Brain pericyte (primary cell): ENCODE measurements around the gene PPP1CC.
"Not testable (repeated sequence)": the region's sequence is repeated elsewhere in the genome, so short reads cannot be mapped to it uniquely, and the experiment has no call there.

Source experiments
- DNase-seq: peaks from one replicate; pipeline ENCODE4 v3.0.0-alpha.2; 2012; ENCODE audit warnings: low read depth, low spot score

PPP1CC gene

DNA sequence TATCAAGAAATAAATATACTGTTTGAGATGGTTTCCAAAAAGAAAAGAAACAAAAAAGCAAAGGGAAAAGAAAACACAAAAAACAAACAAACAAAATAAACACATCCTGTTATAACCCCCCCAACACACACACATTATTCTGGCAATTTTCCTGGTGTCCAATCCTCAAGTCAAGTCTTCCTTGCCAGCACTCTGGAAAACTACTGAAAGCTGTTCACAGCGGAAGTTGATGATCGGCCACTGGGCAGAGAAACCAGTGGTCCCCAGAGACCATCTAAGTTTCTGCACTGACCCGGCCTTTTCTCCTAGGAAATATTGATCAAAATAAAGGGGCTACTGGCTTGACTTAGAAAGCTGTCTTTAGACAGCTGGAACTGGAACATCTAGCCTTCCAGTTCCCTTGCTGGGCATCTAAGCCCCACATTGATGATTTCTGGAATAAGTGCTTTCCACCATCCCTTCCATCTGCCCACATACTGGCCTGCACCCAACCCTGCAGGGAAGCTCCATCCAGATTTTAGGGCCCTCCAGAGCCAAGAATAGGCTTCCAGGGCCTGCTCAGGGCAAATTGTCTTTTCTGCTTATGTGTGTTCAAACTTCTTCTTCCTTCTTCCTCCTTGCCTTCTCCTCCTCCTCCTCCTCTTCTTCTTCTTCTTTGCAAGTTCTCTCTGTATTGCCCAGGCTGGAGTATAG, 11.6 kb upstream of the PPP1CC start:
- no peak for DNase-seq

DNA sequence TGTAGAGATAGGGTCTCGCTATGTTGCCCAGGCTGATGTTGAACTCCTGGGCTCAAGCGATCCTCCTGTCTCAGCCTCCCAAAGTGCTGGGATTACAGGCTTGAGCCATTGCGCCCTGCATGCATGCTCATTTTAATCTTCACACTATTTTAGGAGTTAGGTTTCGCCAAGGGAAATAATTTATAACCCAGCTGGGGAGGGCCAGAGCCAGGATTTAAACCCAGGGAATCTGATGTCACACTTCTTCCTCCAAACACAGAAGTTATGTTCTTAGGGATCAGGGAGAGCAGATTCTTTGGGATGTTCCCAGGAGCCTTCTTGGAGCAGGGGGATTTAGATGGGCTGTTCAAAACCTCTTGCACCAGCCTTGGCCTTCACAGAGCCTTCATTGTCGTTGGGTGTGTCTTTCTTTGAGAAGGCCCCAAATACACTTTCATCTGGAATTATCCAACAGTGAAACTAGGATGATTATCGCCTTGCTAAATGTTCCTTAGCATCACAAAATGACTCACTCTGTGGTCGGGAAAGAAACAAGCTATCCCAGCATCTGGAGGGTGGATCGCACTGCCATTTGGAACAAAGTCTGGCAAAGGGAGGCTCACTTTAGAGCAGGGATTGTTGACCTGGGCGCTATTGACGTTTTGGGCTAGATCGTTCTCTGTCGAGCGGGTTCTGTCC, 8.2 kb upstream of the PPP1CC start:
- no peak for DNase-seq

DNA sequence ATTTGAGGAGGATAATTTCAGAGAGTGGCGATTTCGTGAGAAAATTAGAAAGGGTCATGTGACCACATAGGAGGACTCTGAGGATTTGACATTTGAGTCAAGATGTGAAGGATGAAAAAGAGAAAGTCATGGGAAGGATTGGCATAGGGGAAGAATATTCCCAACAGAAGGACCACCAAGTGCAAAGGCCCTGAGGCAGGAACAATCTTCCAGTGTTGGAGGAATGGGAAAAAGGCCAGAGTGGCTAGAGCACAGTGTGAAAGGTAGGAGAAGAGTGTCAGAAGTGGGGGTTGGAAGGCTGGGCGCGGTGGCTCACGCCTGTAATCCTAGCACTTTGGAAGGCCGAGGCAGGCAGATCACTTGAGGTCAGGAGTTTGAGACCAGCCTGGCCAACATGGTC, 3.9 kb upstream of the PPP1CC start:
- DNase-seq = no peak

DNA sequence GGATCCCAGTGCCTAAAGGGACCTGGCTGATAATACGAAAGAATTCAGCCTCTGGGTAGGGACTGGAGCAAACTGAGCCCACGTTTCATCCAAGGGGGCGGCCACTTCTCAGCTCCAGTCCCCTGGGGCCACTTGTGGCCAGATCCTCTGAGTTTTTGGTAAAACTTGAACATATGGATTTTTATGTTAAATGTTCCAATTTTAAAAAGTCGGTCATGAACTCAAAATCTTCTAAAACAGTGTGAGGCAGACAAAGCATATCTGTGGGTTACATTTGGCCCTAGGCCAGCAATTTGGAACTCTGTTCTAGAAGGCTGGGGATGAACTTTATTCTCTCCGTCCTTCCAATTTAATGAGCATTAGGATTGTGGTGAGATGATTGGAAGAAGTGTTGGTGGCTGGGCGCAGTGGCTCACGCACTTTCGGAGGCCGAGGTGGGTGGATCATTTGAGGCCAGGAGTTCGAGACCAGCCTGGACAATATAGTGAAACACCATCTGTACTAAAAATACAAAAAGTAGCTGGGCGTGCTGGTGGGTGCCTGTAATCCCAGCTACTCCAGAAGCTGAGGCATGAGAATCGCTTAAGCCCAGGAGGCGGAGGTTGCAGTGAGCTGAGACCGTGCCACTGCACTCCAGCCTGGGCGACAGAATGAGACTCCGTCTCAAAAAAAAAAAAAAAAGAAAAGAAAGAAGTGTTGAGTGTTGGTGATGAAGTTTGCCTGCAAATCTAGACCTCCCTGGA, 3.0 kb upstream of the PPP1CC start:
- DNase-seq = no peak

DNA sequence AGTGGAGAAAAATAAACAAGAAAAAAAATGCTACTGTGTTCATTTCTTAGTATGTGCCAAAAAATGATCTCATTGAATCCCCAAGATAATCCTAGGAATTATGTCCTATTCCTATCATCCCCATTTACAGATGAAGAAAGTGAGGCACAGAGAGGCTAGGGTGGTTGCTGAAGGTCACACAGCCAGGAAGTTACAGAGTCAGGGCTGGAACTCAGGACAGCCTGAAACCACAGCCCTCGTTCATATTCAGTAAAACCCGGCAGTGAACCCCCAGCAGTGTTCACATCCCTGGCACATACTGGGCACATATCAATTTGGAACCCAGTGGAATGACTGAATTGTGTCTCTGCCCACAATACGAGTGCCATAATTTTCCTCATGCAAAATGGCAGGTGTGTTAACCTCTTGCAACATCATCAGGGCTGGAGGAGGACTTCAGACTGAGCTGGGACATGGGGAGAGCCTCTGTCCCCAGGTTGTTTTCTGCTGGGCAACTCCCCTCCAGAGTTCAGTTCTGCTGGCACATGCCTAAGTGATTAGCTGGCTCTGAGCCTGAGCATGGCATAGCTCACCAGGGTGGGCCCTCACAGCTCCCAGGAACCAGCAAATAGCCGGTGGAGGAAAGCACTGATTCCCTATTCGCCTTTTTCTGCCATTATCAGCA, 2.0 kb upstream of the PPP1CC start:
- DNase-seq = no peak

DNA sequence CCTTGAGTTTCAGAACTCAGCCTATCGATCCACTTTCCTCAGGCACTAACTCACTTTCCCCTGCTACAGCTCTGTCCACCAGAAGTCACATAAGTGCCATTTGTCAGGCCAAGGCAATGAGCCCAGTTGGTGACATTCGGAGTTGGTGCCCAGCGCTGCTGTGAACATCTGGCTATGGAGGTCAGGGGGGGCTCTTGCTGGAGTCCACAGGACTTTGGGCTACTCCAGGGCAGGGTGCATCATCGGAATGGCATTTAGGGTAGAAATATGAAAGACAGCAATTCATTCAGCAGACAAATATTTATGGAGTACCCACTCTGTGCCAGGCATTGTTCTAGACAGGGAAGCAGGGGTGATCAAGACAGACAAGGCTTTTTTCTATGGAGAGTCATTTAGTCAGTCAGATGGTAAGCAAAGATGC, 1.5 kb upstream of the PPP1CC start:
- no peak for DNase-seq

DNA sequence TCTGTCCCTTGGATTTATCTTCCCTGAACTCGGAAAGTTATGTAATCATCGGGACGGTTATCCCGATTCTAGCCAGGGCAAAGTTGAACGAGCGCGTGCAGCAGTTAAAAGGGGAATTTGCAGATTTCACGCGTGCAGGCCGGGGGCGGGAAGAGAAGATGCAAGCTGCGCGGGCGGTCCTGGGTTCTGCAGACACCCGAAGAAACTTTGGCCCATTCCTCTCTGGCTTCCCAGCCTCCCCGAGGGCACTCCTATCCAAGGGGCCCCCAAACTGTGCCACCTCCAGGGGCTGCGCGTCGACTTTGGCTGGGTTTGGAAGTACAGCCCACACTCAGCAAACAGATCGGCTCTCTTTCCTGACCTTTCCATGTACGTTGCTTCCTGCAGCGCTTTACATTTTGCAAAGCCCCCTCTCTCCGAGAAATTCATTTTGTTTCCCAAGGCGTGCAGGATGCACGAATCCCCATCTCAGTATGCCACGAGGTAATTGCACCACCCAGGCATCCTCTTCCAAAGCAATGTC, 941 bp upstream of the PPP1CC start:
- DNase-seq = no peak

DNA sequence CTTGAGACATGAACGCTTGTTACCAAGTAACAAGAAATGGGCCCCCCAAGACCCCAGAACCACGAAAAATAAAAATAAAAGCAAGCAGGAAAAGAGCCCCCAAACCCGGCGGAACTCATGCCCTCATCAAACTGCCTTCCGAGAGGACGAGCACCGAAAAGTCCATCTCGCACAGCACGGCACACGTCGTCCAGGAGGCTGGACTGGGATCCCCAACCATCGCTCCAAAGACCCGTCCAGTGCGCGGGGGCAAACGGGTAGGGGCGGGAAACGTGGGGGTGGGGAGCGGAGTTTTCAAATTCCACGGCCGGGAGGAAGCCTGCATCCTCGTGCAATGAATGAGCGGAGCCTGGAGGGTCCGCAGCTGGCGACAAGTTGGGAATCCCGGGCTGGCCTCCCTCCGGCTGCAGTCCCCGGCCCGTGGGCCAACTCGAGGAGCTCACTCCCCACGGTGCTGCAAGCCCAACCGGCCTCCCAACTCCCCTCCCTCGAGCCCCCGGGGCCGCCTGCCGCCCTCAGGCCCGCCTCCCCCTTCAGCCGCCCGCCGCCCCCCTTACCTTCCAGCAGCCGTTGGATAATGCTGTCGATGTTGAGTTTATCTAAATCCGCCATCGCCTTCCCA, 484 bp downstream of the PPP1CC start:
- no peak for DNase-seq

DNA sequence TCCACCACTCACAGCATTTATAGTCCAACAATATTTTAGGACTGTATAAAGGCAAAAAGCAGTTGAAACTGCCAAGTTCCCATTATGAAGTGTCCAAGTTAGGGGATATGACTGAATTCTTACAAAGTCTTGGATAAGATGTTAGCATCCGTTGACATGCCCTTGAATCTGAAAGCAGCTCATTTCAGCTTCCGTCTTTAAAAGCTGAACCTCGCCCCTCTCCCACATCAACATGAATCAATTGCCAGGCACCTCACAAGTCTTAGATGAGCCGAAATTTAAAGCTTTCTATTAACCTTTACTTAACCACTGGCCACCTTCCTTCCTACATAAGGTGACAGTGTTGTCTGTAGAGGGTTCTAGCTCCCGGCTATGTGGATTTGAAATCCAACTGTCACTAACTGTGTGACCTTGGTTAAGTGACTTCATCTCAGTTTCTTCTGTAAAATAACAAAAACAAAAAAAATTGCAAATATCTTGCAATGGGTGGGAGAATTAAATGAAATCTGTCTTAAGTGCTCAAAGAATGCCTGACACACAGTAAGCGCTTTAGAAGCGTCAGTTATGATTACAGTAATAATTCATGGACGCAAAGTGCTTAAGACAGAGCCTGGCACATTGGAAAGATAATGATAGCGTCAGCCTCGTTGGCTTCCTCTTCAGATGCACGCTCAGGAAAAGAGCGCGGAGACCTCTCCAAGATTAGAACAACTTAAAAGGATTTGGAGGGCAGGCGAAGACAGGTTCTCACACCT, 1.2 kb downstream of the PPP1CC start:
- no peak for DNase-seq

DNA sequence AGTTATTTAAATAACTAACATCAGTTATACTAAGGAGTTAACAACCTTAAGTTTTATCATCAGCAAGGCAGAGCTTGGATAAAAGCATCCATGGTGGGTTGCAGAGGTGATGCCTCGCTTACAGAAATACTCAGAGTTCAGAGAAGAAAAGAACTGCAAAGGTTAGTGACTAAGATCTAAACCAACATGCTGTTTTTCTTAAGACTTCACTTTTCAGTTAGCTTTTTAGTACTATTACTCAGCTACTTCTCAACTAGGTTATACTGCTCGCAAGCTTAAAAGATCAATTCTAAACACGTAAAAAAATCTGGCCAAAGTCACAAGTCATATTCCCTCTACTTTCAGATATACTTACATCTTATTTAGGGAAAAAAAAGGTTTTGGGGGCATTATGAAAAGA, 2.8 kb downstream of the PPP1CC start:
- no peak for DNase-seq

DNA sequence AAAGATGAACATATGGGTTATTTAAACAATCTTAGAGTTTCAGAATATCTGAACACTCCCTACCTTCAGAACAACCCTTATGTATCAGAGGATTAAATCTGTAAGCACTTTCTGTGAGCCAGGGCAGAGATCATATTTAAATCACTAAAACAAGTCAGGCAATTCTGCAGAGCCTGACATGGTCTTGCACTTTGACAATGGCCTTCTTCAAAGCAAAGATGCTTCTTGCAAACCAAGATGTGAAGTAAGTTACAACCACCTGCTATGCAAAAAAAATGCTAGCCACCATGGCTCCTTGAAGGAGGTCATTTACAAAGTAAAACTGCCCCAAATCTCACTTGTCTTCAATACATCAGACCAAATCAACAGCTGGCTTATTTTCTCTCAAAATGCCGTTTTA, 3.2 kb downstream of the PPP1CC start:
- no peak for DNase-seq

DNA sequence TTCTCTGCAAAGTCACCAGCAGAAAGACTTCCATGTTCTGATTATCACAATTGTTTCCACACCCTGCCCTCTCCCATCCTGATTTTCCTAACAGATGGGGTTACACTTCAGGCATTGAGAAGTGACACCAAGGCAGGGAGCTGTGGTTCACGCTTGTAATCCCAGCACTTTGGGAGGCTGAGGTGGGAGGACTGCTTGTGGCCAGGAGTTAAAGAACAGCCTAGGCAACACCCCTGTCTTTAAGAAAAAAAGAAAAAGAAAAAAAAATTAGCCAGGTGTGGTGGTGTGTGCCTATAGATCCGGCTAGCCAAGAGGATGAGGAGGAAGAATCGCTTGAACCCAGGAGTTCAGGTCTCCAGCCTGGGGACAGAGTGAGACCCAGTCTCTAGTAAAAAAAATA, 5.2 kb downstream of the PPP1CC start:
- DNase-seq = no peak

DNA sequence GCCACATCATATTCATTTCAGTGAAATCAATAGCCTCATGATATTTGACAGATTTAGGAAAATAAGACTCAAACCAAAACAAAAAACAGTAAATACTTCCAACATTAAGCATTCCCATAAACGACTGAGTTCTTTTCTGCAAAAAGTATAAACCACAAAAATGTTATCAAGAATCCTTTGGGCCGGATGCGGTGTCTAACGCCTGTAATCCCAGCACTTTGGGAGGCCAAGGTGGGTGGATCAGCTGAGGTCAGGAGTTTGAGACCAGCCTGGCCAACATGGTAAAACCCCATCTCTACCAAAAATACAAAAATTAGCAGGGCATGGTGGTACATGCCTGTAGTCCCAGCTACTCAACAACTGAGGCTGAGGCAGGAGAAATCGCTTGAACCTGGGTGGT, 5.7 kb downstream of the PPP1CC start:
- not testable (repeated sequence) for DNase-seq

DNA sequence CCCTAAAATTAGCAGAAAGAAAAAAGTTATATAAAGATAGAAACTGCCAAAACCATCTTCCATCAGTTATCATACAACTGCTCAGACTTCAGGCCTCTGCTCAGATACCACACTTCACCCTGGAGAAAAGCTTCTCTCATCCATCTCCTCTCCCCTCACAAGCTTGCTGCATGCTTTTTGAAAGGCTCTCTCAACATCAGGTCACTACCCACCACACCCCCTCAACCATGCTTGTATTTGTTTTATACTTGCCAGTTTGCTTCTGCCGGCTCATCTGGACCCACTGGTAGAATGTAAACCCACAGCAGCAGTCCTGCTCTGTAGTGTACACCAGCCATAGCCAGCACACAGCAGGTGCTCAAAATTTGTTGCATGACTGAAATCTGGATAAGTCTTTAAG, 8.8 kb downstream of the PPP1CC start:
- no peak for DNase-seq

DNA sequence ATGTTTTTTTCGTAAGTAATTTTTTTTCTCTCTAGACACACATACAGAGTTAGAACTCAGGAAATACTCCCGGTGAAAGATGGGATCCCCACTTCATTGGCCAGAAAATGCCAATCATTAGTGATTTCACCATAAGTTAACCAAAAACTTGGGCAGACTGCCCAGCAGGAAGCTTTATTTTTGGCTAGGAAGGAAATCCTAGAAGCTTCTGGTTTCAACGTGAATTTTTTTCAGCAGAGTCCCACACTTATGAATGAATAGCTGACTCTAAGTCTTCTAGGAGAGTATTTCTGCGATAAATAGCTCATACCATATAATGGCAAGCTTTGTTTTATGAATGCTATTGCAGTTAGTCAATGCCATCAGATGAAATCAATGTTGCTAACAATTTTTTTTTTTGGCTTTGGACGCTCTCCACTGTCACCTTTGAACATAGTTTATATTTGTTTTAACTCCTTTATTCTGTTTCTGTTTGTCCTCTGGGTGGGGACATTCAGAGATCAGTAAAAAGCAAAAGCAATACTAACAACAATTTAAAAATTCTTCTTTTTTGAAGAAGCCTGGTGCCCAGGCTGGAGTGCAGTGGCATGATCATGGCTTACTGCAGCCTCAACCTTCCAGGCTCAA, 9.5 kb downstream of the PPP1CC start:
- DNase-seq = no peak

DNA sequence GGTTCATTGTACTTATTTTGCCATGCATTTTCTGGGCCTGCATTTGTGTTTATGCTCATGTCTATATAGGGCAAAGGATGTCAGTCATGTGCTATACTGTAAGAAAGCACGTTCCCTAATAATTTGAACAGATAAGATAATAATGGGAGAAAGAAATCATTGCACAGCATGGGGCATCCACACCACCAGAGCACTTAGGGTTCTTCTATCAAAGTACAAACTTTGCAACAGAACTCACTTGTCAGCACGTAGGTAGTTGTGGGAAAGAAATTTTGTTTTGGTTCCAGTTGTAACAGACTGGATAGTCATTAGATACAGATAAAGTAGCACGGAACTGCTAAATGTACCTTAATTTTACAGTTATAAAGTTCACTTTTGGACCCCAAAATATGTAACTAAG, 10.1 kb downstream of the PPP1CC start:
- DNase-seq = no peak

DNA sequence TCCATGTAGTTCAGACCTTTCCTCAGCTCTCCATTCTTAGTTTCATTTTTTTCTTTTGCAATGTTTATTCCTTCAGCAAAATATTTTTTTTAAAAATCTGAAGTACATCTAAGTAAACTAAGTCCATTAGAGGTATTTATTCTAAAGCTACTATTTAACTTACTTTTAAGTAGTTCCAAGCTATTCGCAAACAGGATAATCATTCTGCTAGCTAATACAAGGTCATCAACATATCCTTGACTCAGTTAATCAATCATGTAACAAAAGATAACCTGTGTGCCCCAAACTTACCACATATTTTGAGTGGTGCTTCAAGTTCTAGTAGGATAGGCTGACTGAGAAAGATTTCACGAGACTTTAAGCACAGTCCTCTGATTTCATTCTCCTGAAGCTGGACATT, 11.2 kb downstream of the PPP1CC start:
- no peak for DNase-seq

DNA sequence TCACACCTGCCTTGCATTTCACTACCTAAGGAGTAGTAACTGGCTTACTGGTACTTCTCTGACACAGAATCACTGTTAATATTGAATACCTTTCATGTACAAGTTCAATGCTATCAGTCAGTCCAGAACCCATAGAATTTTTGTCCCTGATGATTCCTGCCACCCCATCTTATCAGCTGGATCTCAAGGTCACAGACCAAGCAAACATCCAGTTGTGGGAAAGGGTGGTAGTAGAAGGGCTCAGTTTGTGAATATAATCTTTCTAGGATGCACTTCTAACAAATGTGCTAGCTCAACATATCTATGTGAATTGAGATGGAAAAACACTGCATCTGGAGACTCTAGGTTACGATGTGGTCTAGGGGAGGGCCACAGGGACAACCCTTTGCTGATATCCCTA, 14.1 kb downstream of the PPP1CC start:
- no peak for DNase-seq

DNA sequence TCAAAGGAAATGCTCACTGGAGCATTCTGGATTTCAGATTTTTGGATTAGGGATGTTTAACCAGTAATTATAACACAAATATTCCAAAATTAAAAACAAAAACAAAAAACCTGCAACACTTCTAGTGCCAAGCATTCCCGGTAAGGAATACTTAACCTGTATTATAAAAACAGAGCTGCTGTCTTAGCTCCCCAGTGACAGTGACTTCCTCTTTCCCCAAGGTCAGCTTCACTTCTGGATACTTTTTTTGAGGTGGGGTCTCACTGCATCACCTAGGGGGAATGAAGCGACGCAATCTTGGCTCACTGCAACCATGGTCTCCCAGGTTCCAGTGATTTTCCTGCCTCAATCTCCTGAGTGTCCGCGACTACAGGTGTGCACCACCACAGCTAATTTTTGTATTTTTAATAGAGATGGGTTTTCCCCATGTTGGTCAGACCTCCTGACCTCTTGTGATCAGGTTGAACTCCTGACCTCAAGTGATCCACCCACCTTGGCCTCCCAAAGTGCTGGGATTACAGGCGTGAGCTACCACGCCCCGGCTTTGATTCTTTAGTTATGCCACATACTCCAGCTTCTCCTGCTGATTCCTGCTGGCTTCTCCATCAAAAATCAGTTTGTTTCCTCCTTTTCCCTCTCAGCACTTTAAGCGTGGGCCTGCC, 15.9 kb downstream of the PPP1CC start:
- DNase-seq = no peak

DNA sequence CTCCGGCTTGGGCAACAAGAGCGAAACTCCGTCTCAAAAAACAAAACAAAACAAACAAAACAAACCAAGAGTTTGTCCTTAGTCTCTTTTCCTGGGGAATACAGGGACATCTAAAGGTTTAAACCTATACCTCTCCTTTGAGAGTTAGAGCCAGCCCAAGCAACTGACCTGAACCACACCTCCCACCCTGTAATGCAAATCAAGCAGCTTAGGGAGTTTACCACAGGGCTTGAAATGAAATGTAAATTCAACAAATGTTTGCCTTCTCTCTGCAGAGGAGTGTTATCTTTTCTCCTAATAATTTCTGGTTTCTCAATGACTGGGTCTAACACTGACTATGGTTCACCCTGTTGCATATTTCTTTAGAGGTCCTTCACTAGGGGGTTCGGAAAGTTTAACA, 16.7 kb downstream of the PPP1CC start:
- DNase-seq = no peak
